A549 (cell line): ENCODE measurements around the gene FAM228B. TPM values are rescaled to one million over a fixed set of nuclear protein-coding genes. Genes with fewer than 3 reads are reported as not detected.

Experiments
- ATAC-seq, 2 experiments: fragments of 200-7000 bp in 1 of 2; fragments of >200 bp in 1 of 2; cut with Nextera tagmentation in 1 of 2; cut with Tn5 transposase in 1 of 2; 3 replicates each; pipeline versions ENCODE4 v1.8.0 to v1.9.1; 2018 to 2020; ENCODE audit warnings: mild to moderate bottlenecking in 1 of 2, moderate library complexity in 1 of 2
- CTCF ChIA-PET: fragments of 300-600 bp; sonication (Branson Sonifier 250); formaldehyde crosslinking; extraction: SDS; loops from one replicate; lab custom pipeline; 2021; ENCODE audit warnings: antibody characterized with exemption, inconsistent platforms; lab: Yijun Ruan, JAX
- POLR2A ChIA-PET: fragments of 350-600 bp; formaldehyde crosslinking; extraction: SDS; loops from one replicate; lab custom pipeline; 2021; ENCODE audit warnings: antibody characterized with exemption, inconsistent platforms; lab: Yijun Ruan, JAX
- DNase-seq, 2 experiments: peaks; one replicate each; pipeline versions ENCODE4 v3.0.0 to v3.0.0-alpha.2; 2011 to 2016; ENCODE audit warnings: low read depth in 1 of 2, low spot score in 1 of 2
- FAIRE-seq: peaks from 2 replicates; lab custom pipeline; 2011; peaks lifted over from hg19 to GRCh38; lab: Jason Lieb, UNC
- H3K27ac ChIP-seq, 2 experiments: fragments of >200 bp; sonication (Bioruptor Twin); formaldehyde crosslinking; 3 replicates each; pipeline ENCODE4 v1.5.1; 2016 to 2017
- H3K4me1 ChIP-seq: fragments of >200 bp; sonication (Bioruptor Twin); formaldehyde crosslinking; 3 replicates; pipeline ENCODE4 v1.6.1; 2016
- H3K4me2 ChIP-seq: fragments of >200 bp; sonication (Bioruptor Twin); formaldehyde crosslinking; 3 replicates; pipeline ENCODE4 v1.6.1; 2016
- H3K4me3 ChIP-seq: fragments of >200 bp; sonication (Bioruptor Twin); formaldehyde crosslinking; 3 replicates; pipeline ENCODE4 v1.5.1; 2016
- H3K9me3 ChIP-seq: fragments of >200 bp; sonication (Bioruptor Twin); formaldehyde crosslinking; 3 replicates; pipeline ENCODE4 v1.6.1; 2016
- ATOH8 ChIP-seq: fragments of 250-450 bp; sonication (Bioruptor Pico); IDR thresholded peaks from 2 replicates; pipeline ENCODE4 v1.5.0; 2020; ENCODE audit warnings: low read depth, mild to moderate bottlenecking, moderate library complexity
- BCL3 ChIP-seq: fragments of >200 bp; sonication (Bioruptor Twin); formaldehyde crosslinking; IDR thresholded peaks from 3 replicates; pipeline ENCODE4 v1.6.1; 2016
- BHLHE40 ChIP-seq: IDR thresholded peaks from 2 replicates; pipeline ENCODE4 v1.6.1; 2012; ENCODE audit warnings: low read depth, low read length, inconsistent platforms
- CBX2 ChIP-seq: fragments of 200-600 bp; sonication (generic); IDR thresholded peaks from 2 replicates; pipeline ENCODE4 v1.6.1; 2016; ENCODE audit warnings: low read depth, mild to moderate bottlenecking, borderline replicate concordance
- CBX8 ChIP-seq: fragments of 200-600 bp; sonication (generic); IDR thresholded peaks from 2 replicates; pipeline ENCODE4 v1.6.1; 2016
- CHD4 ChIP-seq: fragments of 200-600 bp; sonication (generic); IDR thresholded peaks from 2 replicates; pipeline ENCODE4 v1.6.1; 2016; ENCODE audit warnings: antibody characterized with exemption, mild to moderate bottlenecking, borderline replicate concordance
- E2F6 ChIP-seq: IDR thresholded peaks from 2 replicates; pipeline ENCODE4 v1.6.1; 2012; ENCODE audit warnings: low read depth, borderline replicate concordance
- EHMT2 ChIP-seq: fragments of 200-600 bp; sonication (generic); IDR thresholded peaks from 2 replicates; pipeline ENCODE4 v1.6.1; 2016; ENCODE audit warnings: antibody characterized with exemption, low read depth, mild to moderate bottlenecking, moderate library complexity
- ELK1 ChIP-seq: fragments of 150-350 bp; IDR thresholded peaks from 2 replicates; pipeline ENCODE4 v1.6.1; 2014; ENCODE audit warnings: low read depth, mild to moderate bottlenecking, low read length
- EP300 ChIP-seq, 2 experiments: fragments of >200 bp; sonication (Bioruptor Twin); formaldehyde crosslinking; IDR thresholded peaks; 2 replicates in 1 of 2; 3 replicates in 1 of 2; pipeline ENCODE4 v1.6.1; 2016 to 2017
- ESRRA ChIP-seq: fragments of 150-350 bp; IDR thresholded peaks from 2 replicates; pipeline ENCODE4 v1.6.1; 2014; ENCODE audit warnings: mild to moderate bottlenecking, low read length, borderline replicate concordance
- HEYL ChIP-seq: fragments of 250-450 bp; sonication (Bioruptor Pico); IDR thresholded peaks from 2 replicates; pipeline ENCODE4 v1.8.0; 2021; ENCODE audit warnings: mild to moderate bottlenecking, moderate library complexity
- HOXA7 ChIP-seq: fragments of 250-450 bp; sonication (Bioruptor Pico); IDR thresholded peaks from 2 replicates; pipeline ENCODE4 v1.5.0; 2020; ENCODE audit warnings: mild to moderate bottlenecking, moderate library complexity
- HOXB13 ChIP-seq: fragments of 250-450 bp; sonication (Bioruptor Pico); IDR thresholded peaks from 2 replicates; pipeline ENCODE4 v1.5.0; 2020; ENCODE audit warnings: low read depth, mild to moderate bottlenecking, moderate library complexity
- JUN ChIP-seq, 2 experiments: fragments of >200 bp; sonication (Bioruptor Twin); formaldehyde crosslinking; IDR thresholded peaks; 2 replicates in 1 of 2; 3 replicates in 1 of 2; pipeline ENCODE4 v1.6.1; 2016 to 2017
- MAFK ChIP-seq: fragments of 450-650 bp; IDR thresholded peaks from 2 replicates; pipeline ENCODE4 v1.6.1; 2014; ENCODE audit not compliant: partially characterized antibody
- MAX ChIP-seq: IDR thresholded peaks from 2 replicates; pipeline ENCODE4 v1.6.1; 2012
- MAZ ChIP-seq: fragments of 150-350 bp; IDR thresholded peaks from 2 replicates; pipeline ENCODE4 v1.6.1; 2014; ENCODE audit warnings: antibody characterized with exemption, low read depth, low read length, borderline replicate concordance
- MYC ChIP-seq: IDR thresholded peaks from 2 replicates; pipeline ENCODE4 v1.6.1; 2012; ENCODE audit warnings: mild to moderate bottlenecking, inconsistent platforms, low read length, improper control_type of control experiment, borderline replicate concordance
- NR3C1 ChIP-seq: fragments of >200 bp; sonication (Bioruptor Twin); formaldehyde crosslinking; IDR thresholded peaks from 3 replicates; pipeline ENCODE4 v1.6.1; 2017
- PHF8 ChIP-seq: fragments of 200-600 bp; sonication (generic); IDR thresholded peaks from 2 replicates; pipeline ENCODE4 v1.6.1; 2016; ENCODE audit warnings: low read depth, mild to moderate bottlenecking, antibody characterized with exemption, moderate library complexity, borderline replicate concordance
- POLR2A ChIP-seq: IDR thresholded peaks from 2 replicates; pipeline ENCODE4 v1.6.1; 2012; ENCODE audit warnings: mild to moderate bottlenecking, low read length
- POLR2AphosphoS2 ChIP-seq: conservative IDR thresholded peaks from 2 replicates; pipeline ENCODE4 v1.6.1; 2012; ENCODE audit warnings: low read length, improper control_type of control experiment, inconsistent platforms
- RAD21 ChIP-seq, 2 experiments: fragments of >200 bp in 1 of 2; sonication (Bioruptor Twin) in 1 of 2; formaldehyde crosslinking in 1 of 2; IDR thresholded peaks in 1 of 2; conservative IDR thresholded peaks in 1 of 2; 2 replicates in 1 of 2; 3 replicates in 1 of 2; pipeline ENCODE4 v1.6.1; 2012 to 2018; ENCODE audit warnings: inconsistent platforms in 1 of 2
- RCOR1 ChIP-seq: fragments of 150-350 bp; IDR thresholded peaks from 2 replicates; pipeline ENCODE4 v1.6.1; 2014; ENCODE audit warnings: antibody characterized with exemption, low read length, low read depth
- RFX5 ChIP-seq: fragments of 450-650 bp; IDR thresholded peaks from 2 replicates; pipeline ENCODE4 v1.7.1; 2014; ENCODE audit warnings: antibody characterized with exemption, mild to moderate bottlenecking, moderate library complexity
- SMC3 ChIP-seq: fragments of >200 bp; sonication (Bioruptor Twin); formaldehyde crosslinking; IDR thresholded peaks from 3 replicates; pipeline ENCODE4 v1.6.1; 2018; ENCODE audit warnings: inconsistent platforms
- TP53 ChIP-seq: fragments of 250-450 bp; sonication (Bioruptor Pico); IDR thresholded peaks from 2 replicates; pipeline ENCODE4 v1.5.0; 2021; ENCODE audit warnings: mild to moderate bottlenecking, moderate library complexity
- USF2 ChIP-seq: fragments of 450-650 bp; IDR thresholded peaks from 2 replicates; pipeline ENCODE4 v1.6.1; 2014; ENCODE audit warnings: antibody characterized with exemption
- ZC3H11A ChIP-seq: fragments of 450-650 bp; IDR thresholded peaks from 2 replicates; pipeline ENCODE4 v1.6.1; 2014; ENCODE audit warnings: antibody characterized with exemption, mild to moderate bottlenecking
- ZNF302 ChIP-seq: fragments of 250-450 bp; sonication (Bioruptor Pico); IDR thresholded peaks from 2 replicates; pipeline ENCODE4 v1.9.0; 2021; ENCODE audit warnings: inconsistent platforms, mild to moderate bottlenecking, moderate library complexity
- WGBS: methylation state at CpG from one replicate; pipeline ENCODE4 v1.1.6; 2017; ENCODE audit errors: missing lambda C conversion rate; 5-methylcytosine and 5-hydroxymethylcytosine counted together
- polyA plus RNA-seq, 4 experiments: library from polyadenylated mRNA; depleted of rRNA in 3 of 4; stranded (reverse); fragments of >200 nt; fragmentation: RNase III in 1 of 4; extraction: RNeasy Plus Mini Kit Qiagen cat#74134 plus additional on column Dnase treatment in 1 of 4; gene quantifications; 2 replicates in 3 of 4; 3 replicates in 1 of 4; pipeline ENCODE4 v1.2.3, GENCODE V29; 2011 to 2017

The FAM228B gene
- polyA plus RNA-seq, 2 of the 4 experiments (the other 2 are of a cell fraction) = 3.8 to 7.6 TPM

GRCh38 chr2:24077879-24078278 is 45.4 kb upstream of the FAM228B start:
- H3K27ac ChIP-seq = no peak overlapping the region
- WGBS = 84% methylated on average over 2 of the region's 2 CpGs
- DNase-seq = no peak
- H3K4me2 ChIP-seq = no peak overlapping the region
- no peak for ATAC-seq
- FAIRE-seq = no peak
- TF ChIP-seq MAFK = no peak
- TF ChIP-seq BHLHE40 = no peak
- TF ChIP-seq MYC = no peak
- TF ChIP-seq MAX = no peak
- TF ChIP-seq MAZ = no peak
- no peak for TF ChIP-seq TP53 (CRISPR knock-in tag)
- TF ChIP-seq ELK1 = no peak
- TF ChIP-seq ZNF302 = no peak
- TF ChIP-seq BCL3 = no peak
- TF ChIP-seq RFX5 = no peak
- TF ChIP-seq EP300 (IDR thresholded peaks at IDR 0.05) = no peak
- no peak for TF ChIP-seq NR3C1
- TF ChIP-seq SMC3 = no peak
- no peak for TF ChIP-seq HOXA7 (CRISPR knock-in tag)
- TF ChIP-seq ATOH8 (CRISPR knock-in tag) = no peak
- no peak for TF ChIP-seq HOXB13 (CRISPR knock-in tag)
- TF ChIP-seq ESRRA = no peak
- TF ChIP-seq HEYL (CRISPR knock-in tag) = no peak
- TF ChIP-seq E2F6 = no peak
- POLR2A ChIA-PET = interaction anchor here (2.8 kb wide), 1 partner anchor 151 kb away, joined by 72 read pairs; the partner anchor contains the start of gene ATAD2B
- H3K9me3 ChIP-seq = no peaks in the 10 kb centered on the region
- no peak overlapping the region for H3K4me3 ChIP-seq
- CTCF ChIA-PET = interaction anchor here (1.7 to 2.9 kb wide), 3 partner anchors 86 to 151 kb away, joined by 4 to 13 read pairs (median 13); partner anchors contain the start of gene ATAD2B
- peaks cover 36% of the 10 kb centered on the region for H3K4me1 ChIP-seq

GRCh38 chr2:24080701-24081100 is 42.6 kb upstream of the FAM228B start:
- no peak overlapping the region for H3K27ac ChIP-seq
- H3K4me3 ChIP-seq = no peak overlapping the region
- POLR2A ChIA-PET = interaction anchor here (5.0 kb wide), 1 partner anchor 154 kb away, joined by 99 read pairs; the partner anchor contains the start of gene ATAD2B
- FAIRE-seq = no peak
- H3K4me1 ChIP-seq = peaks cover 34% of the 10 kb centered on the region
- ATAC-seq = no peak
- no peak for DNase-seq
- TF ChIP-seq ZNF302 (no peak), RAD21 (conservative IDR thresholded peaks at IDR 0.05 in 1 of 2, IDR thresholded peaks at IDR 0.05 in 1 of 2) (no peak), EP300 (IDR thresholded peaks at IDR 0.05) (no peak), RCOR1 (no peak), PHF8 (no peak), MYC (no peak), CBX8 (no peak), USF2 (no peak), BHLHE40 (no peak), BCL3 (no peak), EHMT2 (no peak), POLR2A (no peak), JUN (IDR thresholded peaks at IDR 0.05) (no peak), ZC3H11A (no peak), CHD4 (no peak), HOXB13 (CRISPR knock-in tag) (no peak), POLR2AphosphoS2 (no peak; the same call in 1 of the 2 replicates), CBX2 (no peak)
- TF ChIP-seq, all 56 proteins: peak for 0
- CTCF ChIA-PET = interaction anchor here (1.9 to 5.9 kb wide), 2 partner anchors 30 to 153 kb away, joined by 6 to 90 read pairs; partner anchors contain the start of gene ATAD2B
- WGBS = 90% methylated on average over 2 of the region's 2 CpGs
- Histone ChIP-seq H3K9me3 (no peaks in the 10 kb centered on the region), H3K4me2 (no peak overlapping the region)
